ENCODE measurements around the gene FRMPD3.
A peak's percentile ranks its signal among the peaks of the same experiment; 100 is the strongest.

FRMPD3 gene

DNA sequence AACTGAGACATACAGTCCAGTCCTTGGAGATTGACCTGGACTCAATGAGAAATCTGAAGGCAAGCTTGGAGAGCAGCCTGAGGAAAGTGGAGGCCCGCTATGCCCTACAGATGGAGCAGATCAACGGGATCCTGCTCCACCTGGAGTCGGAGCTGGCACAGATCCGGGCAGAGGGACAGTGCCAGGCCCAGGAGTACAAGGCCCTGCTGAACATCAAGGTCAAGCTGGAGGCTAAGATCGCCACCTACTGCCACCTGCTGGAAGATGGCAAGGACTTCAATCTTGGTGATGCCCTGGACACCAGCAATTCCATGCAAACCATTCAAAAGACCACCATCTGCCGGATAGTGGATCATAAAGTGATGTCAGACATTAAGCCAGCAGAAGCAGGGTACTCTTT is 20.4 kb upstream of the FRMPD3 start:
- H3K36me3 ChIP-seq (ENCODE audit: insufficient read depth, low read length) = no peaks in the 10 kb centered on the region
- no peaks in the 10 kb centered on the region for H3K79me2 ChIP-seq (ENCODE audit: insufficient read depth, low read length)
- H3K9ac ChIP-seq (ENCODE audit: low read depth, low read length, poor library complexity, severe bottlenecking) = no peak overlapping the region
- H3K9me2 ChIP-seq (replicated peaks; ENCODE audit: low read depth, low read length) = no peaks in the 10 kb centered on the region
- H3K4me3 ChIP-seq (ENCODE audit: low read length, poor library complexity, severe bottlenecking) = no peak overlapping the region
- no peak overlapping the region for H3K4me2 ChIP-seq (ENCODE audit: low read depth, low read length, poor library complexity, severe bottlenecking)
- H3K9me3 ChIP-seq (ENCODE audit: insufficient read depth, low read depth, low read length) = no peaks in the 10 kb centered on the region
- no peaks in the 10 kb centered on the region for H3K4me1 ChIP-seq (ENCODE audit: insufficient read depth, low read length, poor library complexity, severe bottlenecking)
- H4K20me1 ChIP-seq (ENCODE audit: insufficient read depth, low read length, poor library complexity, severe bottlenecking) = no peaks in the 10 kb centered on the region
- H2AFZ ChIP-seq (ENCODE audit: low read length) = no peak overlapping the region
- H3K27me3 ChIP-seq (ENCODE audit: insufficient read depth, low read length, poor library complexity, severe bottlenecking) = no peaks in the 10 kb centered on the region
- TF ChIP-seq EZH2phosphoT487 (IDR thresholded peaks at IDR 0.05; ENCODE audit: borderline replicate concordance) (no peak), CTCF (conservative IDR thresholded peaks at IDR 0.05; ENCODE audit: low read length) (peak; percentile 54)
- no peaks in the 10 kb centered on the region for H3F3A ChIP-seq (ENCODE audit: low read depth)

DNA sequence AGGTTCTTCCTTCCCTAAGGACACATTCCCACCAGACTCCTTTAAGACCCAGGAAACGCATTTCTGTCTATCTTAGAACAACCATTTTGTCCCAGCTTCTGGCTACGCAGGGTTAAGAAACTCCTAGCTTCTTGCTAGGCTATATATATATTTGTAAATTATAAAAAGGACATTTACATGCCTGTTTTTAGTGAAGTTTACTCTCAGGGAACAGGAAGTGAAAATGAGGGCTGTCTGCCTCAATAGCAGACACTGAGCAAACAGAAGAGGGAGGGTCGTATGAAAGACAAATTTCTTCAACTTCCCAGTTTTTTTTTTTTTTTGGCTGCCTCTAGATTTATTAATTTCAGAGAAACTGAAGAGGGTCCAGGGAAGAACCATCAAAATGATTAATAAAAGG is 9.3 kb upstream of the FRMPD3 start:
- Histone ChIP-seq H3K36me3 (ENCODE audit: insufficient read depth, low read length) (no peaks in the 10 kb centered on the region), H3K9me2 (replicated peaks; ENCODE audit: low read depth, low read length) (no peaks in the 10 kb centered on the region), H3K4me3 (ENCODE audit: low read length, poor library complexity, severe bottlenecking) (no peak overlapping the region), H3K9me3 (ENCODE audit: insufficient read depth, low read depth, low read length) (no peaks in the 10 kb centered on the region), H3F3A (ENCODE audit: low read depth) (no peaks in the 10 kb centered on the region), H2AFZ (ENCODE audit: low read length) (no peak overlapping the region), H3K27me3 (ENCODE audit: insufficient read depth, low read length, poor library complexity, severe bottlenecking) (no peaks in the 10 kb centered on the region), H3K9ac (ENCODE audit: low read depth, low read length, poor library complexity, severe bottlenecking) (no peak overlapping the region), H3K4me1 (ENCODE audit: insufficient read depth, low read length, poor library complexity, severe bottlenecking) (no peaks in the 10 kb centered on the region), H3K4me2 (ENCODE audit: low read depth, low read length, poor library complexity, severe bottlenecking) (no peak overlapping the region), H4K20me1 (ENCODE audit: insufficient read depth, low read length, poor library complexity, severe bottlenecking) (no peaks in the 10 kb centered on the region), H3K79me2 (ENCODE audit: insufficient read depth, low read length) (no peaks in the 10 kb centered on the region)
- TF ChIP-seq EZH2phosphoT487 (IDR thresholded peaks at IDR 0.05; ENCODE audit: borderline replicate concordance) (no peak), CTCF (conservative IDR thresholded peaks at IDR 0.05; ENCODE audit: low read length) (no peak)

GRCh38 chrX:107440692-107441091 is 8.8 kb upstream of the FRMPD3 start:
- Histone ChIP-seq H3K4me3 (ENCODE audit: low read length, poor library complexity, severe bottlenecking) (no peak overlapping the region), H3K36me3 (ENCODE audit: insufficient read depth, low read length) (no peaks in the 10 kb centered on the region)

More at GRCh38 chrX:107440692-107441091, 8.8 kb upstream of the FRMPD3 start:
- Histone ChIP-seq H3K4me1 (ENCODE audit: insufficient read depth, low read length, poor library complexity, severe bottlenecking) (no peaks in the 10 kb centered on the region), H3K9me3 (ENCODE audit: insufficient read depth, low read depth, low read length) (no peaks in the 10 kb centered on the region), H3K27me3 (ENCODE audit: insufficient read depth, low read length, poor library complexity, severe bottlenecking) (no peaks in the 10 kb centered on the region), H3K79me2 (ENCODE audit: insufficient read depth, low read length) (no peaks in the 10 kb centered on the region), H3K4me2 (ENCODE audit: low read depth, low read length, poor library complexity, severe bottlenecking) (no peak overlapping the region), H2AFZ (ENCODE audit: low read length) (no peak overlapping the region), H3K9ac (ENCODE audit: low read depth, low read length, poor library complexity, severe bottlenecking) (no peak overlapping the region), H3K9me2 (replicated peaks; ENCODE audit: low read depth, low read length) (no peaks in the 10 kb centered on the region), H4K20me1 (ENCODE audit: insufficient read depth, low read length, poor library complexity, severe bottlenecking) (no peaks in the 10 kb centered on the region), H3F3A (ENCODE audit: low read depth) (no peaks in the 10 kb centered on the region)
- no peak for TF ChIP-seq EZH2phosphoT487 (IDR thresholded peaks at IDR 0.05; ENCODE audit: borderline replicate concordance)
- no peak for TF ChIP-seq CTCF (conservative IDR thresholded peaks at IDR 0.05; ENCODE audit: low read length)

Measured in Loucy (cell line).